HCEC 1CT (cell line): ENCODE results near the gene TMEM130.
A peak's percentile ranks its signal among the peaks of the same experiment; 100 is the strongest.

ENCODE experiments used
- DNase-seq: peaks from one replicate; pipeline ENCODE4 v3.0.0-alpha.2; 2017

Gene TMEM130, protein sequence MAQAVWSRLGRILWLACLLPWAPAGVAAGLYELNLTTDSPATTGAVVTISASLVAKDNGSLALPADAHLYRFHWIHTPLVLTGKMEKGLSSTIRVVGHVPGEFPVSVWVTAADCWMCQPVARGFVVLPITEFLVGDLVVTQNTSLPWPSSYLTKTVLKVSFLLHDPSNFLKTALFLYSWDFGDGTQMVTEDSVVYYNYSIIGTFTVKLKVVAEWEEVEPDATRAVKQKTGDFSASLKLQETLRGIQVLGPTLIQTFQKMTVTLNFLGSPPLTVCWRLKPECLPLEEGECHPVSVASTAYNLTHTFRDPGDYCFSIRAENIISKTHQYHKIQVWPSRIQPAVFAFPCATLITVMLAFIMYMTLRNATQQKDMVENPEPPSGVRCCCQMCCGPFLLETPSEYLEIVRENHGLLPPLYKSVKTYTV

DNA sequence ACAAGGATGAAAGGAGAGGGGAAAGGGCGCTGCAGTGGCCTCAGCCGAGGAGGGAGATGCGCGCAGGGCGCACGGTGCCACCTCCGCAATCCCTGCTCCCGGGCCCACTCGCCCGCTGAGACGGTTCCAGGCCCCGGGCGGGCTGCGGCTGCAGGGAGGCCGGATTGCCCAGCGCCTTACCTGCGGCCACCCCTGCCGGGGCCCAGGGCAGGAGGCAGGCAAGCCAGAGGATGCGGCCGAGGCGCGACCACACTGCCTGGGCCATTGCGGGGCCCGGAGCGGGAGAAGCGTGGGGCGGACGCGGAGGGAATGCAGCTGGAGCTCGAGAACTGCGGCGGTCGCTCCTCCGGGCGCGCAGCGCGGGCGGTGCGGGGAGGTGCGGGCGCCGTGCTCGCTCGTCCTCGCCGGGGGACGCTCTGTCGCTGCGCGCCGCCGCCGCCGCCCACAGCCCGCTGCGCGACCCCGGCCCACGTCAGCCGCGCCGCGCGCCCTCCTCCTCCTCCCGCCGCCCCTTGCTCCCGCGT, at the start of gene TMEM130:
Gene TMEM130, minus strand, starts transcription at position 418 of the 524 bp plus-strand sequence. Its CDS starts 153 bp downstream, at position 265.
- no peak for DNase-seq

DNA sequence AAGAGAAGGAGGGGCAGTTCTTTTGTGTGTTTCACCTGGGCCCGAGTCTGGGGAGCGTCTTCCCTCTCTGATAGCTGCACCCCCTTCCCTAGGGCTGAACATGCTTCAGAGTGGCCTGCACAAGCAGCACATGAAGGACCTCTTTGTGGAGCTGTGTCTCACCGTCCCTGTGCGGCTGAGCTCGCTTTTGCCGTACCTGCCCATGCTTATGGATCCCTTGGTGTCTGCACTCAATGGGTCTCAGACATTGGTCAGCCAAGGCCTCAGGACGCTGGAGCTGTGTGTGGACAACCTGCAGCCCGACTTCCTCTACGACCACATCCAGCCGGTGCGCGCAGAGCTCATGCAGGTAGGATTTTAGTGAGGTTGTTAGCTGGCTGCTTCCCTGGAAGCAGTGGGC, 47.5 kb upstream of the TMEM130 start:
- DNase-seq, result no peak

DNA sequence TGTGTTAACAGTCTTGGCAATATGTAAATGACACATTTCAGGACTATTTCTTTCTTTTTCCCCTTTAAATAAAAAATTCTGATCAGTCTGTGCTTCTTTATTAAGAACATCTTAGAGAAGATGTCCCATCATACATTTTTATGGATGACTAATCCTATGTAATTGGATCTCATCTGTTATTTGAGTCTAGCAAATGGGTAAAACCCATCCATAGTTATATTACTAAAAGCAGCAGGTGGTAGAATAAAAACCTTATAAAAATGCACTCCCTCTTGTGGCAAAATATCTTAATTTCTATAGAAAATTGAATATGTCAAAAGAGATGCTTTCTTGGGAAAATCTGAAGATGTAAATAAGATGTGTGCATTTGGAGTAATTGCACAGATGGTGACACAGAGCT, 43.8 kb upstream of the TMEM130 start:
- peak; percentile 51 for DNase-seq

DNA sequence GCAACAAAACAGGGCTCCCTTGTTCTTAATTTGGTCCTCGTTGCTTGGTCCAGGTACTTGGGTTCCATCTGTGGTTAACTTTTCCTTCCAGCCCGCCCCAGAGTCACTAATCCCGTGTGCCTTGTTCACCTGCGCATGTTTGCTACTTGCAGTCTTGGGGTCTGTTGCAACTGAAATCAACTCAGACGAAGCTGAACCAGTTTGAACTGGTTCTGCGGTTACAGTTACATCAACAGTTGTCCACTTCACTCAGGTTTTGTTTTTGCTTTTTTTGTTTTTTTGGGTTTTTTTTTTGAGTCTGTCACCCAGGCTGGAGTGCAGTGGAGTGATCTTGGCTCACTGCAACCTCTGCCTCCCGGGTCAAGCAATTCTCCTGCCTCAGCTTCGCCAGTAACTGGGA, 43.2 kb upstream of the TMEM130 start:
- no peak for DNase-seq

DNA sequence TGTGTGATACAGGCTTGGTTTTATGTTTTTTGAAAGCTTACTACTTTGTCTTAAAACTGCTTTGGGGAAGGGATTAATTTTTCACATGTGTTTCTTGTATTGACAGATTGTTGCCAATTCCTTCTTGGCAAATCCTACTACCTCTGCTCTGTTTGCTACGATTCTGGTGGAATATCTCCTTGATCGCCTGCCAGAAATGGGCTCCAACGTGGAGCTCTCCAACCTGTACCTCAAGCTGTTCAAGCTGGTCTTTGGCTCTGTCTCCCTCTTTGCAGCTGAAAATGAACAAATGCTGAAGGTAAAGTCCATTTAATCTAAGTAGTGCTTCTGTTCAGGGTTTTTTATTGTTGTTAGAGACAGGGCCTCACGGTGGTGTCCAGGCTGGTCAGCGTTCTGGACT, 42.1 kb upstream of the TMEM130 start:
- no peak for DNase-seq

DNA sequence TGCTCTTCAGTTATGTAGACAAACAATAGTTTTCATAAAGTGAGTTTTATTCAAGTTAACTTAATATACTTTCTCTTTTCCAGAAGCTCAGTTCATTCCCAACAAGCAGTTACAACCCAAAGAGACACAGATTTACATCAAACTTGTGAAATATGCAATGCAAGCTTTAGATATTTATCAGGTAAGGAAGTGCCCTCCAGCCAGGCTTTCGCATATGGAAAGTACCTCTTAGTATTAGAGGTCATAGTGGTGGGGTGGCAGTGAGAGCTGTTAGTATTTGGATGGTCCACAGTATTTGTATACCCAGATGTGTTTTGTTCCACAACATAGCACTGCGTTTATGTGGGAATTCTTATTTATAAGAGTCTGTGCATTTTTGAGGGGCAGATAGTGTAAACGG, 40.6 kb upstream of the TMEM130 start:
- DNase-seq, result no peak

DNA sequence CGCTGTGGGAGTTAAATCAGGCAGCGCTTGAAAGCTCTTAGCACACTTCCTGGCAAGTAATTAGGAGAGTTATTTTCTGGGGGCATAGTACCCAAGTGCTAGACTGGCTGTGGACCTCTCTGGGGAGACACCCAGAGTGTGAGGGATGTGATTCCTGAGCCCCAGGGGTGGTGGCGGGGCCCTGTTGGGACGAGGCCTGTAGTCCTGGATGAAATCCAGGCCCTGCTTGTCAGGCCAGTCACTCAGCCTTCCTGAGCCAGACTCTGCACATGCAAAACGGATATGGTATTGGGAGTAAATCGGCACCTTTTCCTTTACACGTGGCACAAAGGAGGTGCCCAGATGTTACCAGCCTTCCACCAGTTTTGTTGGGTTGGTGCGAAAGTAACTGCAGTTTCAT, 39.7 kb upstream of the TMEM130 start:
- no peak for DNase-seq

DNA sequence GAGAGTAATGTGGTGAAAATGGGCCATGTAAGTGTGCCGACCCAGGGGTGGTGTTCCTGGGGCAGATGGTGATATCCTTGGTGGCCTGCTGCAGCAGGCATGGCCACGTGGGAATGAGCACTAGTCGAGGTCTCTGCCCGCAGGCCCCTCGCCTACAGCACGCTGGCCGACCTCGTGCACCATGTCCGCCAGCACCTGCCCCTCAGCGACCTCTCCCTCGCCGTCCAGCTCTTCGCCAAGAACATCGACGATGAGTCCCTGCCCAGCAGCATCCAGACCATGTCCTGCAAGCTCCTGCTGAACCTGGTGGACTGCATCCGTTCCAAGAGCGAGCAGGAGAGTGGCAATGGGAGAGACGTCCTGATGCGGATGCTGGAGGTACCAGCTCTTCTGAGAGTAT, 38.8 kb upstream of the TMEM130 start:
- DNase-seq, result no peak

DNA sequence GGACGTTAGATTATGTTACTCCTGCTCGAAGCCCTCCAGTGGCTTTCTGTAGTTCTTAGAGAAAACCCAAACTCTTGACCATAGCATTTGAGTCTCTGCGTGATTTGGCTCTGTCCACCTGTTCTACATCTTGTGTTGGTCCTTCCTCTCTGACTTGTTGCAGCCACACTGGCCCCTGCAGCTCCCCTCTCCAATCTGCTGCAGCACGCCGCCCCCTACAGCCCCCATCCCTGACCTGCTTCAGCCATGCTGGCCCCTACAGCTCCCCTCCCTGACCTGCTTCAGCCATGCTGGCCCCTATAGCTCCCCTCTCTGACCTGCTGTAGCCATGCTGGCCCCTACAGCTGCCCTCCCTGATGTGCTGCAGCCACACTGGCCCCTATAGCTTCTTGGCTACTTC, 37.8 kb upstream of the TMEM130 start:
- DNase-seq, result no peak

DNA sequence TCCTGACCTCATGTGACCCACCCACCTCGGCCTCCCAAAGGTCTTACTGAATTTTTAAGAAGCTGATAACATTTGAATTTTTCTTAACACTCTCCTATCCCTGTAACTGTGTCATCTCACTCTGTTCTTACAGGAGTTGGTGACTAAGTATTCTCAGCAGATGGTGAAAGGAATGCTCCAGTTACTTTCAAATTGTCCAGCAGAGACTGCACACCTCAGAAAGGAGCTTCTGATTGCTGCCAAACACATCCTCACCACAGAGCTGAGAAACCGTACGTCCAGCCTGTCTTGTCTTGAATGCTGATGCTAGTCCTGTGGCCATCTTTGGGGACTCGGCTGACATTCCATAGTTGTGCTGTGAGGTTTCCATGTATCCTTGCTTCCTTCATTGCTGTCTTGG, 33.4 kb upstream of the TMEM130 start:
- no peak for DNase-seq

DNA sequence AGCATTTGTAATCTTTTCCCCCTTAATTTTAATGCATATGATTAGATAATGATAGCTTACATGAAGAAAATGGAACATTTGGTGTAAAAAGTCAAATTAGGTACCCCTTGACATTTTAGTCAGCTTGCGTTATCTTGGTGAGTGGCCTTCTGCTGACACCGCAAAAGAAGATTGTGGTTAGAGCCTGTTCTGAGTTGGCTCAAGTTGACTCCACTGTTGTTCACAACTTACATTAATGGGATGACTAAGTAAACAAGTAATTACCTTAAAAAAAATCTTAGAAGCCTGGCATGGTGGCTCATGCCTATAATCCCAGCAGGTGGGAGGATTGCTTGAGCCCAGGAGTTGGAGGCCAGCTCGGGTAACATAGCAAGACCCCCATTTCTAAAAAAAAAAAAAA, 32.7 kb upstream of the TMEM130 start:
- no peak for DNase-seq

DNA sequence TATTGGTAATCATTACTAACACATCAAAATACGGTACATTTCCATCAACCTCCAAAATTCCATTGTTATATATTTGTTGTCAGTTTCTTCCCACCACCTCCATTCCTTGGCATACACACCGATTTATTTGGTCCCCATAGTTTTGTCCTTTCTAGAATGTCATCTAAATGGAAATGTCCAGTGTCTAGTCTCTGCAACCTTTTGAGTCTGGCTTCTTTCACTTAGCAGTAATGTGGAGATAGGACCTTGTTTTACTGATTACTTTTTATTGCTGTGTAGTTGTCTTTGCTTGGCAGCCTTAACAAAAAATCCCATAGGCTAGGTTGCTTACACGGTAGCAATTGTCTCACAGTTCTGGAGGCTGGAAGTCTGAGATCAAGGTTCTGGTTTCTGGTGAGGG, 31.0 kb upstream of the TMEM130 start:
- no peak for DNase-seq

DNA sequence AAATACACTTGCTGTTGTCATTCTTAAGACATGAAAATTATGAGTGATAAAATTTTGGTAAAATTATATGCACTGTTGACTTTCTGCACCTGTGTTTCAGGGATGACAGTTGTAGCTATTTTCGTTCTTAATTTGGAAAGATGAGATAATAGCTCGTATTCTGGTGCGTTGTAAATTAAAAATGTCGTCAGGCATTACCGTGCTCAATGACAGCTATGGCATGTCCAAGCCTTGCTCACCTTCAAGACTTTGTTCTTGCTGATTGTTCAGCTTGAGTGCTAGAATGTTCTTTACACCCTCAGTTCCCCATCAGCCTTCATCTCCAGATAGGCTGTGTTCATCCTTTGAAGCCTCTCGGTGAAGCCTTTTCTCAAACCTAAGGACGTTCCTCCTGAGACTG, 30.0 kb upstream of the TMEM130 start:
- DNase-seq, result no peak

DNA sequence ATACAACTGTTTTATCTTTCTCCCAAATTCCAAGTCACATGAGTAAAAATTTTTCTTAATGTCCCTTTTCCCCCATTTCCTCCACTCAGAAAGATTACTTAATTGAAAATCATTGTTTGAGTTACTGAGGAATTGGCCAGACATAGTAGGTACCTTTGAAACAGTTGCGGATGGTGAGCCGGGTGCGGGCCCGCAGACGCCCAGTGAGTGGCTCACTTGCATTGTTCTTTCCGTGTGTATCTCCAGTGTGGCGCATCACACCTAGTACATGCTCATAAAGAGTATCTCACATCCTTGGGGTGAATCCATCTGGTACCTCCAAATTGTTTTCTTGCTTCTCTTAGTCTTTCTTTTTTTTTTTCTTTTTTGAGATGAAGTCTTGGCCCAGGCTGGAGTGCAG, 22.8 kb upstream of the TMEM130 start:
- DNase-seq, result no peak

DNA sequence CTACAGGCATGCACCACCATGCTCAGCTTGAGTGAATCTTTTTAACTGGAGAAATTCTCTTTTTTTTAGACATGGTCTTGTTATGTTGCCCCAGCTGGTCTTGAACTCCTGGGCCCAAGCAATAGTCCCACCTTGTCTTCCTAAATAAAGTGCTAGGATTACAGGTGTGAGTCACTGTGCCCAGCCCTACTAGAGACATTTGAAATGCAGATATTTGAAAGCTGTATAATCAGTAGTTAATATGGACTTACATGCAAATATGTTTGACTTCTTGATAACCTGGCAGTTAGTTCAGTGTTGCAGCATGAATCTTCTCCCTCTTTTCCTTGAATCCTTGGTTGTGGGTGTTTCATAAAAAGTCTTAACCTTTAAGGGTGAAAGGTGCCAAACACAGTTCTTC, 17.2 kb upstream of the TMEM130 start:
- no peak for DNase-seq

DNA sequence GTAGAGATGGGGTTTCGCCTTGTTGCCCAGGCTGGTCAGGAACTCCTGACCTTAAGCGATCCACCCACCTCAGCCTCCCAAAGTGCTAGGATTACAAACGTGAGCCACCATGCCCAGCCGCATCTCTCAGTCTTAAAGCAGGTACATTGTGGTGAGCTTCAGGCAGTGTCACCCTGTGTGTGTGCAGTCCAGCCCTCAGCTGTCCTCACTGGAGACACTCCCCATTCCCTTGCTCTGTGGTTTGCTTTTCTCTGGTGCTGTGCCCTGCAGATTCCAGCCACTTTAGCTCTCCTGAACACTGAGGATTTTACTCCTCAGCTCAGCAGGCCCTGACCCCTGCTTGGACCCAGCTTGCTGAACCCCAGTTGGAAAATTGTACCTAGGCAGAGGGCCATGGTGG, 14.6 kb upstream of the TMEM130 start:
- no peak for DNase-seq

DNA sequence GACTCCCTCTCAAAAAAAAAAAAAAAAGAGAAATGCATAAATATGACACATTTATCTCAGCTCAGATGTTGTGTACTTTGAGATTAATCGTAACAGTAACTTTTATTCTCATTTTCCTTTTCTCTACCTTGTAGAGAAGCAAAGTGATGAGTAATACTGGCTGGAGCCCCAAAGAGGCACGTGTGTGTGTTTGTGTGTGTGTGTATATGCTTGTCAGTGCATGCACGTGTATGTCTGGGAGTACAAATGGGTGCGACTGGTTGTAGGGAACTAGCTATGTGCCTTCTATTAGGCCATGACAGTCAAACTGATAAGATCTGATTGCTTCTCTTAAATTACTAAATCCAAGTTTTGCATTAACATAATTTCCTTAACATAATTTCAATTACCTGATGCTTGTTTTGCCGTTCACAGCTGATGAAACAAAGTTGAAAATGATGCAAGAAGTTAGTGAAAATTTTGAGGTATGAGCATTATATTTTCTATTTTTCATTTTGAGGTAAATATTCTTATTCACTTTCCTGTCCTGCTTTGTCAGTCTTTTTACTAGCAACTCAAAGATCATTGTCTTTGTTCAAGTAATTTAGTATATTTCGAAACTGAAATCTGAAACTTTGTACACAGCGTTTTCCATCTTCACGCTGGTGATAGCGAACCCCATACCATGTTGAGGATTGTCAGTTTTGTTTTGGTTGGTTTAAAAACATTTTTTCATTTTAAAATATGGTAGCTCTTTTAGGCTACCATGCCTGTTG, 11.9 kb upstream of the TMEM130 start:
- DNase-seq, result no peak

DNA sequence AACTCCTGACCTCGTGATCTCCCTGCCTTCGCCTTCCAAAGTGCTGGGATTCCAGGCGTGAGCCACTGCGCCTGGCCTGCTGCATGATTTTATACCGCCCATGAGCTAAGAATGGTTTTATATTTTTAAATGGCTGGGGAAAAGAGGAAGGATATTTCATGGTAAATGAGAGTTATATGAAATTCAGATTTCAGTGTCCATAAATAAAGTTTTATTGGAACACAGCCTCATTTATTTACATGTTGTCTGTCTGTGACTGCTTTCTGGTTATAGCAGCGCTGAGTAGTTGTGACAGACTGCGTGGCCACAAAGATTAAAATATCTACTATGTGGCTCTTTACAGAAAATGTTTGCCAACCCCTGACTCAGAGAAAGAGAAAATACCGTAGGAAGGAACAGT, 10.7 kb upstream of the TMEM130 start:
- no peak for DNase-seq

DNA sequence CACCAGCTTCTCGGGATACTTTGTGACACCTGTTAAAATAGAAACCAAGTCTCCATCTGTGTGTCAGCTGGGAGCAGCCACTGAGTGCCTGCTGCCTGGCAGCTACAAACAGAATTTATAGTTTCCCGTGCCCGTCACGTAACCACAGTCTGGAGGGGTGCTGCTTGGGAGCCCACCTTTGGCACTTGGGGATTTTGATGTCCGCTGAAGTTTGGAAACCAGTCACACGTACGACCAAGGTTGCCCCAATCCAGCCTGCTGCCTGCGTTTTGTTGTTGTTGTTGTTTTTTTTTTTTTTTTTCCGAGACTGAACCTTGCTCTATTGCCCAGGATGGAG, 10.1 kb upstream of the TMEM130 start:
- no peak for DNase-seq

DNA sequence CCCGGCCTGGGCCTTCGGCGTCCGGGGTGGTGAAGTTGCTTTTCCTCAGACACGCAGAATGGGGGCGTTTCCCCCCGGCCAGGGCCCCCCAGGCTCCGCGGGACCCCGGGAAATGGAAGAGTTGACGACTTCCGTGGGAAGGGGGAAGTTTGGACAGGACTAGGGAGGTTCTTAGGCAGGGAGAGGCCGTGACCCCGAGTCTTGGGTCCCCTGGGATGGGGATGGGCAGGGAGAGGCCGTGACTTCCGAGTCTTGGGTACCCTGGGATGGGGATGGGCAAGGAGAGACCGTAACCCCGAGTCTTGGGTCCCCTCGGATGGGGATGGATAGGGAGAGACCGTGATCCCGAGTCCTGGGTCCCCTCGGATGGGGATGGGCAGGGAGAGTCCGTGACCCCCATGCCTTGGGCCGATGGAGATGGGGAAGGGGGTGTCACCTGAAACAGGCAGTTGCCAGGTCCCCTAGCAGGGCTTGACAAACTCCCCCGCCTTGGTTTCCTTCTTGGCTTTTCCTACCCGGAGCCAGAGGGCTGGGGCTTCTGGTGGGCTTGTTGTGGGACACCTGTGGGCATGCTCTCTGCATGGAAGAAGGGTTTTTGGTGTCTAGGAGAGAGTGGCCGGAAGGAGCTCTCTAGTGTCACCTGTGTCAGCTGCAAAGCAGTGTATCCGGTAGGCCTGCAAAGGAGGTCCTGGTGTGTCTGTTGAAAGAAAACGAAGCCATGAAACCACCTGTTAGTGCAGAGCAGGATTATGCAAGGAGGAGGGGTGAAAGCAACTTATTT, 9.6 kb upstream of the TMEM130 start:
- DNase-seq, result peak; percentile 20

DNA sequence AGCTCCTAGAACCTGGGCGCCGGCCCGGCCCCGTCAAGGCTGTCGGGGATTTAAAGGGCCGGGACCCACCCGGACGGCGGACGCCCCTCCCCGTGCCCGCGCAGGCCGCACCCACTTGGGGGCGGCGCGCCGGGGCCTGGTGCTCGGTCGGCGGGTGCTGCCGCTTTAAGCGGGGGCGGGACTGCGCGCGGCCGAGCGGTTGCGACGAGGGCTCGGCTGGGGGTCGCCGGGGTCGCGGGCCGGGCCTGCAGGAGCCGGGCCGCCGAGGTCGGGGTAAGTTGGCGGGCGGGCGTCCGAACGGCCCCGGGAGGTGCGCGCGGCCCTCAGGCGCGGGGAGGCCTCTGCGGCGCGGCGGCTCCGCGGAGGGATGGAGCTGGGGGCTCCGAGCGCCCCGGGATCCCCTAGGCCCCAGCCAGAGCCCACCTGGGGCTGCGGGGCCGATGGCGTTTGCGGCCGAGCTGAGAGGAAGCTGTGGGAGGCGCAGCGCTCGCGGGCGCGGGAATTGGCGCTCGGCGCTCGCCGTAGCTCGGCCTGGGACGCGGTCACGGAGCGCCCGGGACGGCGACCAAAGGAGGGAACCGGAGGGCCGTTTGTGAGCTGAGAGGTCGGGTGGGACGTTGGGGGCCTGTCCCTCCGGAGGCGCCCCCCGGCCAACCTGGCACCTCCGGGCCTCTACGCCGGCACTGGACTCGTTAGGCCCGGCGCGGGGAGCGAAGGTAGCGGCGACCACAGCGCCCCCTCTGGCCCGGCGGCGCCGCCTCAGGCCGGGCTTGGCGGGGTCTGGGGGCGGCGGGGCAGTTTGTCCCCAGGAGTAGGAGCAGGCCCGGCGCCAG, 8.8 kb upstream of the TMEM130 start, which contains the start of gene TRRAP:
Gene TRRAP, plus strand, starts transcription at position 168 of the 833 bp plus-strand sequence. CDS start 2,619 bp downstream, outside the sequence.
- DNase-seq, result peak; percentile 50

DNA sequence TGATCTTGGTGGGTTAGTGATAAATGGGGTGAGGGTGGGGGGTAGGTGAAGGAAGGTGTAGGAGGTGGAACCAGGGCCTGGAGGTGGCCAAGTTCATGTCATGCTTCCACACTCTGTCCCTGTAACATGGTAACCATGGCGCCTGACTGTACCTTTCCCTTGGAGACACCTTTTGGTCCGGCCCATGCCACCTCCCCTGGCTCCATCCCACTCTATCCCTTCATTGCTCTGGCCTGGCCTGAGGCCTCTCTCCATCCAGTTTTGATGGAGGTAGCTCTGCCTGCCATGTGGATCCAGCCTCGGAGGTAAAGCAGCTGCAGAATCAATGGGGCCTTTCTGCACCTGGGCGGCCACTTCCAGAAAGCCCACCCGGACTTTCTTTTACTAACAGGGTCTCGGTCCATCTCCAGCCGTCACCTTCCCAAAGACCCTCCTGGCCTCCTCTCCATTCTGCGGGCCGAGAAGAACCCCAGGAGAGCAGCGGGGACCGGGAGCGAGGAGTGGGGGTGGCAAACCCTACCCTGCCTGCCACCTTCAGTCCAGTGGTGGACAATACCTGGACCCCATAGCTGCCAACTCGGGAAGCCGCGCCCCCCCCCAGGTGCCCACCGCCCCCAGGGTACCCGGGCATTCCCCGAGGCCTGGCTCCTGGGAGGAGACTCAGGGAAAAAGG, 8.0 kb upstream of the TMEM130 start:
- no peak for DNase-seq
